Skin of body (tissue), 2 donors: ENCODE measurements around the gene CDK11A. TPM values are rescaled to one million over a fixed set of nuclear protein-coding genes. Genes with fewer than 3 reads are reported as not detected.
"Not testable (repeated sequence)": the region's sequence is repeated elsewhere in the genome, so short reads cannot be mapped to it uniquely, and the experiment has no call there.

ENCODE experiments used
- DNase-seq: peaks from one replicate; lab custom pipeline; 2025; lab: John Stamatoyannopoulos, UW
- total RNA-seq: library from RNA; depleted of rRNA; stranded (reverse); fragments of >200 nt; gene quantifications from one replicate; pipeline ENCODE4 v1.2.3, GENCODE V29; 2014

Gene CDK11A
- total RNA-seq, 1 donor from 2014 or later = 25.4 TPM

GRCh38 chr1:1684031-1684681 is 40.0 kb downstream of the CDK11A start:
- no peak for DNase-seq

GRCh38 chr1:1683104-1683905 is 40.9 kb downstream of the CDK11A start:
- no peak for DNase-seq

DNA sequence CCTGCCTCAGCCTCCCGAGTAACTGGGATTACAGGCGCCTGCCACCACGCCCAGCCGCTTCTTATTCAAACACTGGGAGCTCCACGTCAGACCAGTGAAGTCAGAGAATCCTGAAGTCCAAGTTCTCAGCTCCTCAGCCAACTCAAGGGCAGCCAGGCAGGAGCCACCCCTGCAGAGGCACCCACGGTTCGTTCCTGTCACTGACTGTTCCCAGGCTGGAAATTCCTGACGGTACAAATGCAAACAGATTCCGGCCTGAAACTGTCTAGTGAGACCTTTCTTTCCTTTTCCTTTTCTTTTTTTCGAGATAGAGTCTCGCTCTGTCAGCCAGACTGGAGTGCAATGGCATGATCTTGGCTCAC is 43.3 kb downstream of the CDK11A start:
- DNase-seq = no peak

DNA sequence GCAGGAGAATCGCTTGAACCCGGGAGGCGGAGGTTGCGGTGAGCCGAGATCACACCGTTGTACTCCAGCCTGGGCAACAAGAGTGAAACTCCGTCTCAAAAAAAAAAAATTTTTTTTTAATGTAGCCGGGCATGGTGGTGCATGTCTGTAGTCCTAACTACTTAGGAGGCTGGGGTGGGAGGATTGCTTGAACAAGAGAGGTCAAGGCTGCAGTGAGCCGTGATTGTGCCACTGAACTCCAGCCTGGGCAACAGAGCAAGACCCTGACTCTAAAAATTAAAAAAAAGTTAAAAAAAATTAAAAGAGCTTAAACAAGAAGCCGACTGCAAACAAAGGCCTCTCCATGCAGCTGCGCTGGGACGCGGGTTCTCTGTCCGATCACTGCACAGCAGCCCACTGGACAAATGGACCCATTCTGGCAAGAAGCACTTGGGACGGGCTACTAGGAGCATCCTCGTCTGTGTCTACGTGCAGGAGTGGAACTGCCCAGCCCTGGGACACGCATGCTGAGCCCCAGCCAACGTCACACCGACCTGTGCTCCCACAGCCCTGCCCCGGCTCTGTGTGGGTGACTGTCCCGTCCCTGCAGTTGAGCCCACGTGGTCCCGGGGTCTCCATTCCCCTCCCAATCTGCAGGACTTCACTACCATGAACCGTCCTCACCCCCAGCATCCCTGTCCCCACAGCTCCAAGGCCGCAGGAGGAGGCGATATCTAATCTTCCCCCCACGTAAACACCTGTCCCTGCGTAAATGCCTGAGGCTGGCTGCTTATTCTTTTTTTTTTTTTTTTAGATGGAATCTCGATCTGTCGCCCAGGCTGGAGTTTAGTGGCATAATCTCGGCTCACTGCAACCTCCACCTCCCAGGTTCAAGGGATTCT is 43.9 kb downstream of the CDK11A start:
- DNase-seq = no peak

- no peak for DNase-seq
Measured at GRCh38 chr1:1678581-1679380, 45.4 kb downstream of the CDK11A start.

GRCh38 chr1:1677718-1678580 is 46.2 kb downstream of the CDK11A start:
- no peak for DNase-seq

GRCh38 chr1:1676087-1676486 is 48.1 kb downstream of the CDK11A start:
- not testable (repeated sequence) for DNase-seq

- not testable (repeated sequence) for DNase-seq
Measured at GRCh38 chr1:1675218-1675617, 48.9 kb downstream of the CDK11A start.

- DNase-seq = not testable (repeated sequence)
Measured at GRCh38 chr1:1674806-1675205, 49.4 kb downstream of the CDK11A start.

DNA sequence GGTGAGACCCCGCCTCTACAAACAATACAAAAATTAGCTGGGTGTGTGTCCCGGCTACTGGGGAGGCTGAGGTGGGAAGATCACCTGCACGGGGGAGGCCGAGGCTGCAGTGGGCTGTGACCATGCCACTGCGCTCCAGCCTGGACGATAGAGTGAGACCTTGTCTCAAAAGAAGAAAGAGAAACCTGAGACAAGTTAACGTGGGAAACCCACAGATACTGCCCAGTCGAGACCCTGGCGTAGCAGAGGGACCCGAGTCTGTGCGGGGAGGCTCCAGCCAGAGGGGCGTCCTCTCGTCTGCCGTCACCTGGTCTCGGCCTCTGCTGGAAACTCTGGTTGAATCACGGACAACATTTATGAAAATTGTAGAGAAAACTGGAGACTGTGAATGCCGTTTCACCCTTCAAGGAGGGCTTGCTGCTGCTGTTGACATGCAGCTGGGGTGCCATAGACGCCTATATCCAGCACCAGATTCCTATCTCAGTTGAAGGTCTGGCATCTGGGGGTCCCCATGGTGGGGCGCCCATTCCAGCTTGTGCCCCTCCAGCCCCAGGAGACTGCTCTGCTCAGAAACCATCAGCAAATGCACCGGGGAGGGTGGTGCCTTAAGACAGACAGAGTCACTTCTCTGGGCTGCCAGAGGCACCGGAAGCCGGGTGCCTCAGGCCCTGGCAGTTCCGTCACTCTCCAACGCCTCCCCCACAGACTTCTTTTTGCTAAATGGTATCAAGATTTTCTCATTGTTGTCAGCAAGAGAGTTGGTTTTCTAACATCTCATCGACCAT is 51.8 kb downstream of the CDK11A start:
- DNase-seq = no peak

DNA sequence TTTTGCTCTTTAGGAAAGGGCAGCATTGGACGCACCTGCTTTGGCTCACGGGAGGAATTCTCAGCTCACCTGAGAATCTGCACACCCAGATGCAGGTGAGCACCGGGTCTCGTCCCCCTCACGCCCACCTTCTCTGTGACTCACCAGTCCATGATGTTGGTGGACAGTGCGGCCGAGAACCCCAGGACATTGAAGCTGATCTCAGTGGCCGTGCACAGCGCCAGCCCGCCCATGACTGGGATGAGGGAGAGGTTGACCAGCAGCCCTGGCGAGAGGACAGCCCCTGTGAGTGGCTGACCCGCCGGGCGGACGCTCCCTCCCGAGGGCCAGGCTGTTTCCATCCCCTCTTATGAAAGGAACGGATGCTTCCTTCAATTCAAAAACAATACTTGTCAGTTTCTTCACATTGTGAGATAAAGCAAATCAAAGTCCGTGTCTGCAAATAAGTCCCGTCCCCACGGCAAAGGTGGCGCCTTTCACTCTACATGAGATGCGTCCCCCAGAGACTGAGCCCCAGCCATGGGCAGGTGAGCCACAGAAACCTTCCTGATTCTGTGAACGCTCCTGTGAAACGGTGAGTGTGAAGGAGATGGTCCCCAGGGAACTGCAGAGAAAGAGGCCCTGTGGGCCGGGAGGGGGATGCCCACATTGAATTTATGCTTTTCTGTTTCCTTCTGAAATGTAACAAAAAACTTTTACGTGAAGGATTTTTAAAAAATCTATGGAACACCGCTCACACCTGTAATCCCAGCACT is 52.6 kb downstream of the CDK11A start:
- no peak for DNase-seq

DNA sequence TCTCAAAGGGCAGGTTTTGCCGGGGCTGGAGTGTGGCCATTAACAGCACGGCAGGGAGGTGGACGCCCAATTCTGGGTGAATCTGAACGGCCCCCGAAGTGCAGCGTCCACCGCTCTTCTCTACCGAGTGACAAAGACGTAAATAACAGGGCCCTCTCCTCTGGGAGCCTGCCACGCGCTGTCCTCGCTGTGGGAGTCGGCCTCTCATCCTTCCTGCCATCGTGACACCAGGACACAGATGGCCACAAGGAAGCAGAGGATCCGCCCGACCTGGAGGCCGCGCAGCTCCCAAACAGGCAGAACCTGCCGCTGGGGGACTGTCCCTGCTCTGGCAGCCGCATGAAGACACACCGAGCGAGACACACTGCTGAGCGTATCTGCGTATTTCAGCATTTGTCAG is 53.3 kb downstream of the CDK11A start:
- no peak for DNase-seq

GRCh38 chr1:1669468-1670440 is 54.4 kb downstream of the CDK11A start:
- no peak for DNase-seq

- no peak for DNase-seq
Measured at GRCh38 chr1:1666526-1666925, 57.6 kb downstream of the CDK11A start.

- DNase-seq = no peak
Measured at GRCh38 chr1:1665815-1666251, 58.3 kb downstream of the CDK11A start.

- no peak for DNase-seq
Measured at GRCh38 chr1:1664941-1665814, 59.0 kb downstream of the CDK11A start.
